ENCODE measurements around the gene XRN2.
"Not testable (repeated sequence)": the region's sequence is repeated elsewhere in the genome, so short reads cannot be mapped to it uniquely, and the experiment has no call there.

Gene XRN2

DNA sequence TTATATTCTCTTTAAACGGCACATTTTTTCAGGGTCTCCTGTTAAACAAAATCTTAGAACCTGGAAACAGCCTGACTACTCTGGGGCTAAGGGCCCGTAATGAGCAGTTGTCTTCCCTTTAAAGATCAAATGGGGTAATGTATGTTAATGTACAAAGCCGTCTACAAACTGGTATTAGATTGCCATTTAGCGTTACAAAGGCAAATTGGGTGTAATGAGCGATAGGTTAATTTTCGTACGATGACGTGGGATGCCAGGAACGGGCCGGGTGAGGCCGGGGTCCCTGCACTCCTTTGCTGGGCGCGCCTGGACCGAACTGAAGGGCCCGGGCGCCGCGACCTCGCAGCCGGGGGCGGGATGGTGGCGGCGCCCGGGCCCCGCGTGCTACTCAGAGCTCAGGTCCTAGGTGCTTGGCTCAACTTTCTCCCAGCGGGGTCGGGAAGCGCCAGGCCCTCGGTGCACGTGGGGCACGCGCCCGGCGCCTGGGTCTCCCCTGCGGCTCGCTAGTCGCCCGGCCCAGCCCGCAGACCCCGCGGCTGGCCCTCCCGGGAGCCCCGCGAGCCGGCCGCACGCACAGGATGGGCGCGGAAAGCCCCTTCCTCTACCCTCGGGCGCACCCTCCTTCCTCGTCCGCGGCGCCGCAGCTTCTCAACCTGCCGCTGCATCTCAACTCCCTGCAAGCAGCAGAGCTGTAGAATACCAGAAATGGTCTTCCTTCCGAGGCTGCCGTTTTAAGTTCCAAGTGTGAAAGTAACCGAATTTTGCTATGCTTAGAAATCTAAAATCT is 88.2 kb downstream of the XRN2 start:
- no peak for DNase-seq

DNA sequence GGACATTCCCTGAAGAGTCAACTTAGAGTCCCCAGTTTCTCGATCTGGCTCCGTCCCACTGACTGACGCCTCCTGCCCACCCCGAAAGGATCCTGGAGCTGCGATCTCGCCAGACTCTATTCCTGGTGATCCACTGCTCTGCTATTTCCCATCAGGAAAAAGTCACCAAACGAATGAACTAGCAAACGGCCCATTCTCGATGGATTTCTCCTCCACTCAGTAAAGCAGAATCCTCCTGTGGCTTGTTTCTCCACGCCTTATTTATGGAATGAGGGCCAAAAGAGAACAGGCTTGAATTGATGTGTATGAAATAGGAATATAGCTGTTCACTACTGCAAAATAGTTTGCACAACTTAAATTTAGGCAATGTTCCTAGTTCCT is 88.8 kb downstream of the XRN2 start:
- DNase-seq = no peak

DNA sequence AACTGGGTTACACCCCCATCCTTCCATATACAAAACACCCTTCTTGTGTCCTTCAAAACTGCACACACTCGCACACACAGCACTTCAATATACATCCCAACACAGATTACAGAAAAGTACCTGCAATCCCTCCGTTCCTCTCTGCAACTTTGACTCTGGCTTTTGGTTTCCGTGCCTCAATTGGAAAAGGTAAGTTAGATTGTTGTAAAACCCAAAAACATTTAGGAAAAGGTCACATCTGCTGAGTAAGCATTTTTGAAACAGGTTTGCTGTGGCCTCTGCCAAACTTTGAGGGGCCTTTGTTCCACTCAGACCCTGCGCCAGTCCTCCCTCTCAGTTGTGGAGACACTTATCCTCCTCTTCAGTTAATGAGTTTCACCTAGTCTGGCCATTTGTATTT is 90.0 kb downstream of the XRN2 start:
- DNase-seq = no peak

GRCh38 chr20:21393816-21394519 is 90.8 kb downstream of the XRN2 start:
- no peak for DNase-seq

GRCh38 chr20:21394551-21394950 is 91.4 kb downstream of the XRN2 start:
- DNase-seq = no peak

DNA sequence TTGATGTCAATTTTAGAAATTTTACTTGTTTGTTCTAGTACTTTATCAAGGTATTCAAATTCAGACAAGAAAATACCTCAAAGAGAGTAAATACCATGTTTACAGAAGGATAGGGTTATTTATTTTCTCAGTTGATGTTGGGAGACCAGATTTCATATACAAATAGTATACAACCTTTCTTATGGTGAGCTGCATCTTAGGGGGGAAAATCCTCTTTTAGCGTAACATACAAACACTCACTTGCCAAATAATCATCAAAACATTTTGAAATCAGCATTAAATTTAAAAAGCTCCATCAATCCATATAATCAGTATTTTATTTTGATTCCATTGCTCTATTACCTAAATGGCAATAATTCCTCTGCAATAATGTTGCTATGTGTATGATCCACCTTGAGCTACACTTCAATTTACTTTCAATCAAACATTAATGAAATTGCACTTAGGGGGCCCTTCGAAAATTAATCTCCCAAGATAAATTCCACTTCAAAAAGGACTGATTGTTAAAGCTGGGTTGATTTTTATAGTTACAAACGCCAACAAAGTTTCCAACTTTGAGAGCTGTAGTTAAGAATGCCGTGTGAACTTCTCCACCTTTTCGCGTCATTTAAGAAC is 92.0 kb downstream of the XRN2 start:
- DNase-seq = no peak

DNA sequence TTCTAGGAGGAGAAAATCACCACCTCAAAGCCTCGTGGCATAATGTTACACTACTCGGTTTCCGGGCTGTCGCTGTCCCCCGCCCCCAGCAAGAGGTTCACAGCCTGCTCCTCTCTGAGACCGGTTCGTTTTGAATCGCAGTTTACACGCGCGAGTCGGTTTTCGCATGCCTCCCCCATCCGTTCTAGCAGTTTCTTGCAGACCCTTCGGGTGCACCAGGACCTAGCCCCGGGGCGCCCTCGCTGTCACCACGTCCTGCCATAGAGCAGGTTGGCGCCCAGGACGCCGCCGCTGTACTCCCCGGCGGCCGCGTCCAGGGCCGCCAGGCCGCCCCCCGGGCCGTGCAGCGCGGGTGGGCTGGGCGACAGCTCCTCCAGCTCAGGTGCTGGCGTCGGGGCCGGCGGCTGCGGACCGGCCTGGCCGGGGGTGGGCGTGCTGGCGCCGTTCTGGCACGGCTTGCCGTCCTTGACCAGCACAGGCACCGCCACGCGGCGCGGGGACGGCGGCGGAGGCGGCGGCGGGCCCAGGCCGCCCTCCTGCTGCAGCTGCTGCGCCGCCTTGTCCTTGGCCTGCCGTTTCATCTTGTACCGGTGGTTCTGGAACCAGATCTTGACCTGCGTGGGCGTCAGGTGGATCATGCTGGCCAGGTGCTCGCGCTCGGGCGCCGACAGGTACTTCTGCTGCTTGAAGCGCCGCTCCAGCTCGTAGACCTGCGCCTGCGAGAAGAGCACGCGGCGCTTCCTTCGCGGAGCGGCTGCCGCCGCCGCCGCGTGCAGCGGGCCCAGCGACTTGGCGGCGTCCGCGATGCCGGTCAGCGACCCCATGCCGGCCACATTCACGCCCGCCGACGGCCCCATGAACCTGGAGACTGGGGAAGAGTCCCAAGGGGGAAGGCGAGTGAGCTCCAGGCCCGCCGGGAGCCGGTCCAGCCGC is 92.8 kb downstream of the XRN2 start:
- no peak for DNase-seq

- no peak for DNase-seq
Observed at GRCh38 chr20:21396599-21397340, 93.6 kb downstream of the XRN2 start.

DNA sequence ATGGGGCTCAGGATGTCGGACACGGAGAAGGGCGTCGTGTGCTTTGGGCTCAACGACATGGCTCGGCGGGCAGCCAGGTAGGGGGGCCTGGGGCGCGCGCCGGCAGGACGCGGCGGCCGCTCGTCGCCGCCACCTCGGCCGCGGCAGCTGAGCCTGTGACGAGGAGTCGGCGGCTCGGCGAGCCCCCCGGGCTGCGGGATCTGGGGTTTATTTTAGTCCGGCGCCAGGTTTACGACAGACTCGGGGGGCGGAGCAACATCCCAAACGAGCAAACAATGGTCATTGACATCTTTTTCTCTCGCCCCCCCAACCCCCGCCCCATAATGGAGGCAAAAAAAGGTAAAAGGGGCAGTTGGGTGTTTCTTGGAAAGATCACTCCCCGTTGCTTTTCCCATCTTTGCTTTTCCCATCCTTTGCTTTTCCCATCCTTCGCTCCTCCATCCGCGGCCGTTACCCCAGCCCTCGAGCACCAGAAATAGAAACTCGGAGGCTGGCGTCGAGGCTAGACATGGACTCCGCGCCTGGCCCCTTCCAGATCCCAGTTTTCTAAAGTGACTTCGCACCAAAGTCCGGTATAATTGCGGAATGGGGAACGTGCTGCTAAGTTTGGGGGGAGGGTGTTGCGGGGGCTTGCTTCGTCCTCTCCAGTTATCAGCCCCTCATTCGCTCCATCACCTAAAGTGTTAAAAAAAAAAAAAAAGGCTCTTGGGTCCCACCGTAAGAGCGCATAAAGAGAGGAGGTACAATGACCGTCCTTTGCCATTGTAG is 94.4 kb downstream of the XRN2 start, which contains the start of gene NKX2-4:
Gene NKX2-4 (minus strand): TSS at position 186 of the 768 bp plus-strand sequence. CDS start 127 bp downstream, at position 59.
- no peak for DNase-seq

DNA sequence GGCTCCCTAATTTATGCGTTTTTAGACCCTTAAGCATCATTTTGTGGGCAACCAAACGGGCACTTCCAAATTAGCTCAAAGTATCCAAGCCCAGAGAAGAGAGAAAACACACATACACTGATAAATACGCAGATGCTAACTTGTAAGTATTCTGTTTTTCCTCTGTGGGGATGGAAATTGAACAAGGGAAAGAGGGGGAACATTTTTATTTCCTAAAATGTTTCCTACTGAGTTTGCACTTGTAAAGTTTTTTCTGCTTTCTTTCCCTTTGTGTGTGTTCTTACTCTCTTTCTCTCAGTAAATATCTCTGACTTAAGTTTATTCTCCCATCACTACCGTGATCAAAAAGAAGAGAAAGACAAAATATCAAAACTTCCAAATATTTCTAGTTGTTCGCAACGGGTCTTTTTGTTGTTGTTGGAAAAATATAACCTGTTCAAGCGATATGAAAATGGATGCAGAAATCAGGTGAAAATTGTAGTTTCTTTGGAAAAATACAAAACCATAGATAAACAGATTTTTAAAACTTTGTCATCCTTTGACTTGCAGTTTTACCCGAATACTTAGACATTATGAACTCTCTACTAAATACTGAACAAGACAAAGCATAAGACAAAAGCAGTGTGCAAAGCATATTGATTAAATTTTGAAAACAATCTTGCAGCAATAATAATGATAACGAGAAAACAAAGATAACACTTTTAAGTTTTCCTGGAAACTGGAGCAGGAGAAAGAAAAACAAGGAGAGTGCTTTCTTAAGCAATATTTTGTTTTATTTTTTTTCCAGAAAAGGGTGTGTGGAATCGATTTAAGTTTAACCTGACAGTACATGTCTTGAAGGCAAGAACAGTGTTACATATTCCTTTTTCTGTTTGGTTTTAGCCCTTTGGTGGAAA is 95.2 kb downstream of the XRN2 start:
- DNase-seq = no peak

GRCh38 chr20:21399005-21399475 is 95.9 kb downstream of the XRN2 start:
- no peak for DNase-seq

- no peak for DNase-seq
Observed at GRCh38 chr20:21411725-21412124, 108.6 kb downstream of the XRN2 start.

DNA sequence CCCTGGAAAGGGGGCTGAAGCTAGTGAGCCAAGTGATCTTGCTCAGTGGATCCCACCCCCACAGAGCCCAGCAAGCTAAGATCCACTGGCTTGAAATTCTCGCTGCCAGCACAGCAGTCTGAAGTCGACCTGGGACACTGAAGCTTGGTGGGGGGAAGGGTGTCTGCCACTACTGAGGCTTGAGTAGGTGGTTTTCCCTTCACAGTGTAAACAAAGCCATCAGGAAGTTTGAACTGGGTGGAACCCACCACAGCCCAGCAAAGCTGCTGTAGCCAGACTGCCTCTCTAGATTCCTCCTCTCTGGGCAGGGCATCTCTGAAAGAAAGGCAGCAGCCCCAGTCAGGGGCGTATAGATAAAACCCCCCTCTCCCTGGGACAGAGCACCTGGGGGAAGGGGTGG is 110.9 kb downstream of the XRN2 start:
- DNase-seq = not testable (repeated sequence)

- not testable (repeated sequence) for DNase-seq
Observed at GRCh38 chr20:21419147-21419546, 116.0 kb downstream of the XRN2 start.

DNA sequence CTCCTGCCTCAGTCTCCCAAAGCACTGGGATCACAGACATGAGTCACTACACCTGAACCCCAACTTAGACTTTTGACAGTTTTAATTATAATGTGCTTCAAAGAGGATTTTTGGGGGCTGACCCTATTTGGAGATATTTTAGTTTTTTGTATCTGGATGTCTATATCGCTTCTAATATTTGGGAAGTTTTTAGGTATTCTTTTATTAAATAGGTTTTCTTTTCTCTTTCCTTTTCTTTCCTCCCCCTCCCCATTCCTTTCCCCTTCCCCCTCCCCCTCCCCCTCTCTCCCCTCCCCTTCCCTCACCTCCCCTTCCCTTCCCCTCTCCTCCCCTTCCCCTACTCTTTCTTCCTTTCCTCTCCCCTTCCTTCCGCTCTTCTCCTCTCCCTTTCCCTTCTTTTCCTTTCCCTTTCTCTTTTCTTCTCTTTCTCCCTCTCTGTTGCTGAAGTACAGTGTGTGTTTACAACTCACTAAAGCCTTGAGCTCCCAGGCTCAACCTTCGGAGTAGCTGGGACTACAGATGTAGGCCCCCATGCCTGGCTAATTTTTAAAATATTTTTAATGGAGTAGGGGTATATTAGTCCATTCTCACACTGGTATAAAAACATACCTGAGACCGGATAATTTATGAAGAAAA is 118.6 kb downstream of the XRN2 start:
- no peak for DNase-seq

- DNase-seq = not testable (repeated sequence)
Observed at GRCh38 chr20:21423712-21424111, 120.6 kb downstream of the XRN2 start.

- DNase-seq = no peak
Observed at GRCh38 chr20:21424846-21425245, 121.7 kb downstream of the XRN2 start.

GRCh38 chr20:21430020-21430419 is 126.9 kb downstream of the XRN2 start:
- no peak for DNase-seq

GRCh38 chr20:21432911-21433310 is 129.8 kb downstream of the XRN2 start:
- DNase-seq = no peak

Measured in NCI-H1436 treated with DMSO at 0.1 percent for 48 hours (cell line).